ENCODE results near the gene GRIK1.

The GRIK1 gene

GRCh38 chr21:29920938-29921337, 18.9 kb downstream of the GRIK1 start:
- in situ Hi-C loops (cut with MboI; ENCODE audit: low sequenced_read_pairs), result no loop called here

- in situ Hi-C loops (cut with MboI; ENCODE audit: low sequenced_read_pairs), result no loop called here
These were observed 25.5 kb downstream of the GRIK1 start for GRCh38 chr21:29914326-29914725.

GRCh38 chr21:29909571-29909970, 30.2 kb downstream of the GRIK1 start:
- in situ Hi-C loops (cut with MboI; ENCODE audit: low sequenced_read_pairs), result no loop called here

- in situ Hi-C loops (cut with MboI; ENCODE audit: low sequenced_read_pairs), result no loop called here
These were observed 35.2 kb downstream of the GRIK1 start for GRCh38 chr21:29904359-29905282.

GRCh38 chr21:29896884-29897283, 42.9 kb downstream of the GRIK1 start:
- in situ Hi-C loops (cut with MboI; ENCODE audit: low sequenced_read_pairs), result no loop called here

- in situ Hi-C loops (cut with MboI; ENCODE audit: low sequenced_read_pairs), result no loop called here
These were observed 46.1 kb downstream of the GRIK1 start for GRCh38 chr21:29893687-29894086.

- in situ Hi-C loops (cut with MboI; ENCODE audit: low sequenced_read_pairs), result no loop called here
These were observed 47.4 kb downstream of the GRIK1 start for GRCh38 chr21:29892379-29892778.

- in situ Hi-C loops (cut with MboI; ENCODE audit: low sequenced_read_pairs), result no loop called here
These were observed 51.4 kb downstream of the GRIK1 start for GRCh38 chr21:29888437-29888836.

GRCh38 chr21:29887313-29888009, 52.3 kb downstream of the GRIK1 start:
- in situ Hi-C loops (cut with MboI; ENCODE audit: low sequenced_read_pairs), result no loop called here

- in situ Hi-C loops (cut with MboI; ENCODE audit: low sequenced_read_pairs), result no loop called here
These were observed 54.3 kb downstream of the GRIK1 start for GRCh38 chr21:29885491-29885890.

- in situ Hi-C loops (cut with MboI; ENCODE audit: low sequenced_read_pairs), result no loop called here
These were observed 63.9 kb downstream of the GRIK1 start for GRCh38 chr21:29875873-29876272.

GRCh38 chr21:29875036-29875716, 64.6 kb downstream of the GRIK1 start:
- in situ Hi-C loops (cut with MboI; ENCODE audit: low sequenced_read_pairs), result no loop called here

- in situ Hi-C loops (cut with MboI; ENCODE audit: low sequenced_read_pairs), result no loop called here
These were observed 65.9 kb downstream of the GRIK1 start for GRCh38 chr21:29873908-29874307.

- in situ Hi-C loops (cut with MboI; ENCODE audit: low sequenced_read_pairs), result no loop called here
These were observed 69.0 kb downstream of the GRIK1 start for GRCh38 chr21:29870814-29871213.

GRCh38 chr21:29867796-29868195, 72.0 kb downstream of the GRIK1 start:
- in situ Hi-C loops (cut with MboI; ENCODE audit: low sequenced_read_pairs), result no loop called here

GRCh38 chr21:29860346-29860745, 79.5 kb downstream of the GRIK1 start:
- in situ Hi-C loops (cut with MboI; ENCODE audit: low sequenced_read_pairs), result no loop called here

GRCh38 chr21:29857150-29857549, 82.6 kb downstream of the GRIK1 start:
- in situ Hi-C loops (cut with MboI; ENCODE audit: low sequenced_read_pairs), result no loop called here

- in situ Hi-C loops (cut with MboI; ENCODE audit: low sequenced_read_pairs), result no loop called here
These were observed 85.0 kb downstream of the GRIK1 start for GRCh38 chr21:29854795-29855194.

GRCh38 chr21:29851611-29852010, 88.2 kb downstream of the GRIK1 start:
- in situ Hi-C loops (cut with MboI; ENCODE audit: low sequenced_read_pairs), result no loop called here

GRCh38 chr21:29849735-29850176, 90.0 kb downstream of the GRIK1 start:
- in situ Hi-C loops (cut with MboI; ENCODE audit: low sequenced_read_pairs), result no loop called here

GRCh38 chr21:29843804-29844203, 96.0 kb downstream of the GRIK1 start:
- in situ Hi-C loops (cut with MboI; ENCODE audit: low sequenced_read_pairs), result no loop called here
